PC-9 (cell line): Measurements from ENCODE around the gene PCED1B.

Experiments used
- CTCF ChIP-seq: fragments of 200-600 bp; sonication (generic); conservative IDR thresholded peaks from 2 replicates; pipeline ENCODE4 v1.6.1; 2017; ENCODE audit warnings: mixed run types, antibody characterized with exemption, mild to moderate bottlenecking, moderate library complexity
- EZH2 ChIP-seq: fragments of 200-600 bp; sonication (generic); IDR thresholded peaks from 2 replicates; pipeline ENCODE4 v1.8.0; 2017; ENCODE audit warnings: antibody characterized with exemption, low read depth

- TF ChIP-seq CTCF (no peak), EZH2 (no peak)
Measured at GRCh38 chr12:47048541-47048940, 30.9 kb upstream of the PCED1B start.
